Suprapubic skin (tissue), 4 donors: ENCODE measurements around the gene PCMTD2. TPM values are rescaled to one million over a fixed set of nuclear protein-coding genes. Genes with fewer than 3 reads are reported as not detected.
"Not testable (repeated sequence)": the region's sequence is repeated elsewhere in the genome, so short reads cannot be mapped to it uniquely, and the experiment has no call there.

Experiments used
- DNase-seq, 2 donors: peaks; one replicate each; pipeline ENCODE4 v3.0.0-alpha.2; 2019; ENCODE audit warnings: low spot score in 2 of 2
- H3K27ac ChIP-seq: fragments of 200-600 bp; sonication (generic); one replicate; pipeline ENCODE4 v1.5.1; 2019
- H3K27me3 ChIP-seq: fragments of 200-600 bp; sonication (generic); one replicate; pipeline ENCODE4 v1.5.1; 2019
- H3K36me3 ChIP-seq: fragments of 200-600 bp; sonication (generic); one replicate; pipeline ENCODE4 v1.5.1; 2019
- H3K4me1 ChIP-seq: fragments of 200-600 bp; sonication (generic); one replicate; pipeline ENCODE4 v1.5.1; 2019
- H3K4me3 ChIP-seq: fragments of 200-600 bp; sonication (generic); one replicate; pipeline ENCODE4 v1.5.1; 2019; ENCODE audit warnings: mild to moderate bottlenecking
- H3K9me3 ChIP-seq: fragments of 200-600 bp; sonication (generic); one replicate; pipeline ENCODE4 v1.5.1; 2019
- CTCF ChIP-seq, 2 donors: fragments of 200-600 bp in 1 of 2; fragments of 450-650 bp in 1 of 2; sonication (generic) in 1 of 2; IDR thresholded peaks; one replicate each; pipeline ENCODE4 v1.5.1; 2016 to 2019; ENCODE audit warnings: antibody characterized with exemption in 2 of 2, mild to moderate bottlenecking in 1 of 2, moderate library complexity in 1 of 2
- EP300 ChIP-seq: sonication (generic); formaldehyde crosslinking; IDR thresholded peaks from one replicate; pipeline ENCODE4 v1.6.1; 2017; ENCODE audit warnings: antibody characterized with exemption
- POLR2A ChIP-seq, 2 donors: fragments of 450-650 bp; IDR thresholded peaks; one replicate each; pipeline ENCODE4 v1.6.1; 2017; ENCODE audit warnings: antibody characterized with exemption in 2 of 2, mild to moderate bottlenecking in 2 of 2, moderate library complexity in 2 of 2
- POLR2AphosphoS5 ChIP-seq, 3 donors: sonication (generic); formaldehyde crosslinking; IDR thresholded peaks; one replicate each; pipeline ENCODE4 v1.6.1; 2017; ENCODE audit warnings: antibody characterized with exemption in 3 of 3
- whole genome bisulfite sequencing: methylation state at CpG from one replicate; pipeline ENCODE4 v1.1.5; 2018; 5-methylcytosine and 5-hydroxymethylcytosine counted together
- total RNA-seq, 4 donors: library from RNA; depleted of rRNA; stranded (reverse); fragments of >200 nt; gene quantifications; one replicate each; pipeline ENCODE4 v1.1.0, GENCODE V29; 2016

Gene PCMTD2
- total RNA-seq, 4 donors from 2014 or later = 102 to 245 (median 147) TPM

GRCh38 chr20:64283646-64284045 lies 28.1 kb downstream of the PCMTD2 start:
- no peaks in the 10 kb centered on the region for H3K4me1 ChIP-seq
- DNase-seq = no peak
- 60% methylated on average over 4 of the region's 4 CpGs for WGBS
- H3K9me3 ChIP-seq = peaks cover 3% of the 10 kb centered on the region
- no peak overlapping the region for H3K27ac ChIP-seq
- H3K4me3 ChIP-seq = no peak overlapping the region
- TF ChIP-seq EP300 = no peak
- TF ChIP-seq CTCF (IDR thresholded peaks at IDR 0.05) = no peak
- TF ChIP-seq POLR2A (IDR thresholded peaks at IDR 0.05) = no peak
- TF ChIP-seq POLR2AphosphoS5 (IDR thresholded peaks at IDR 0.05) = no peak
- no peaks in the 10 kb centered on the region for H3K27me3 ChIP-seq
- H3K36me3 ChIP-seq = no peaks in the 10 kb centered on the region

- TF ChIP-seq CTCF (IDR thresholded peaks at IDR 0.05) = peak; percentile 32 to 80
- 90% methylated on average over 30 of the region's 46 CpGs for WGBS
- DNase-seq = peak in 1 of 2 donors; percentile 77
- not testable (repeated sequence) for H3K36me3 ChIP-seq, H3K4me3 ChIP-seq, H3K4me1 ChIP-seq, H3K27me3 ChIP-seq, H3K27ac ChIP-seq, H3K9me3 ChIP-seq
Measured at GRCh38 chr20:64285579-64286446, 30.3 kb downstream of the PCMTD2 start.

GRCh38 chr20:64286447-64287263 lies 31.1 kb downstream of the PCMTD2 start:
- 95% methylated on average over 27 of the region's 30 CpGs for WGBS
- H3K4me1 ChIP-seq, H3K27me3 ChIP-seq, DNase-seq, H3K36me3 ChIP-seq, H3K4me3 ChIP-seq, H3K27ac ChIP-seq, H3K9me3 ChIP-seq: not testable (repeated sequence)

- H3K27ac ChIP-seq, H3K27me3 ChIP-seq, H3K36me3 ChIP-seq, H3K4me1 ChIP-seq, DNase-seq, H3K9me3 ChIP-seq, H3K4me3 ChIP-seq: not testable (repeated sequence)
- 92% methylated on average over 3 of the region's 3 CpGs for WGBS
Measured at GRCh38 chr20:64287264-64287590, 31.7 kb downstream of the PCMTD2 start.

GRCh38 chr20:64292167-64292566 lies 36.6 kb downstream of the PCMTD2 start:
- WGBS = no CpG with 5 or more reads among the region's 13 CpGs
- H3K27ac ChIP-seq, H3K4me3 ChIP-seq, H3K36me3 ChIP-seq, H3K27me3 ChIP-seq, H3K4me1 ChIP-seq, DNase-seq, H3K9me3 ChIP-seq: not testable (repeated sequence)

- not testable (repeated sequence) for H3K9me3 ChIP-seq, DNase-seq, H3K4me1 ChIP-seq, H3K36me3 ChIP-seq, H3K27ac ChIP-seq, H3K4me3 ChIP-seq, H3K27me3 ChIP-seq
- WGBS = 44% methylated on average over 2 of the region's 2 CpGs
Measured at GRCh38 chr20:64303086-64303485, 47.5 kb downstream of the PCMTD2 start.

GRCh38 chr20:64313761-64314160 lies 58.2 kb downstream of the PCMTD2 start:
- not testable (repeated sequence) for H3K4me1 ChIP-seq, H3K27ac ChIP-seq, H3K4me3 ChIP-seq, H3K9me3 ChIP-seq, H3K36me3 ChIP-seq, DNase-seq
- peaks cover 17% of the 10 kb centered on the region for H3K27me3 ChIP-seq
- 53% methylated on average over 1 of the region's 1 CpG for WGBS

- H3K36me3 ChIP-seq, H3K4me3 ChIP-seq, DNase-seq, H3K4me1 ChIP-seq, H3K27ac ChIP-seq, H3K9me3 ChIP-seq: not testable (repeated sequence)
- H3K27me3 ChIP-seq = peaks cover 17% of the 10 kb centered on the region
Measured at GRCh38 chr20:64315381-64315780, 59.8 kb downstream of the PCMTD2 start.

- H3K9me3 ChIP-seq, DNase-seq, H3K4me1 ChIP-seq, H3K36me3 ChIP-seq, H3K27ac ChIP-seq, H3K4me3 ChIP-seq: not testable (repeated sequence)
- H3K27me3 ChIP-seq = peaks cover 17% of the 10 kb centered on the region
- 69% methylated on average over 13 of the region's 15 CpGs for WGBS
Measured at GRCh38 chr20:64315884-64316283, 60.3 kb downstream of the PCMTD2 start.

GRCh38 chr20:64316415-64317083 lies 61.0 kb downstream of the PCMTD2 start:
- DNase-seq, H3K4me1 ChIP-seq, H3K9me3 ChIP-seq, H3K27ac ChIP-seq, H3K36me3 ChIP-seq: not testable (repeated sequence)
- WGBS = 8% methylated on average over 10 of the region's 87 CpGs
- H3K4me3 ChIP-seq = peak overlapping the region; percentile 31
- H3K27me3 ChIP-seq = peaks cover 17% of the 10 kb centered on the region

GRCh38 chr20:64317331-64317730 lies 61.8 kb downstream of the PCMTD2 start:
- H3K27me3 ChIP-seq = peaks cover 17% of the 10 kb centered on the region
- WGBS = 90% methylated on average over 10 of the region's 15 CpGs
- H3K27ac ChIP-seq, H3K4me3 ChIP-seq, H3K36me3 ChIP-seq, H3K9me3 ChIP-seq, H3K4me1 ChIP-seq, DNase-seq: not testable (repeated sequence)
